NCI-H1436 treated with DMSO at 0.1 percent for 48 hours (cell line): ENCODE results near the gene RORC.

Source experiments
- DNase-seq: peaks from one replicate; lab custom pipeline; 2025; lab: John Stamatoyannopoulos, UW

RORC gene

GRCh38 chr1:151825751-151826660 is 5.6 kb downstream of the RORC start:
- no peak for DNase-seq

- DNase-seq = no peak
These were observed 6.4 kb downstream of the RORC start for GRCh38 chr1:151825204-151825603.

GRCh38 chr1:151823175-151823574 is 8.4 kb downstream of the RORC start:
- no peak for DNase-seq

- no peak for DNase-seq
These were observed 9.2 kb downstream of the RORC start for GRCh38 chr1:151822404-151822803.

- DNase-seq = no peak
These were observed 10.7 kb downstream of the RORC start for GRCh38 chr1:151820940-151821339.

GRCh38 chr1:151819976-151820623 is 11.5 kb downstream of the RORC start:
- no peak for DNase-seq

GRCh38 chr1:151819227-151819835 is 12.3 kb downstream of the RORC start:
- no peak for DNase-seq

GRCh38 chr1:151817353-151817730 is 14.3 kb downstream of the RORC start:
- DNase-seq = no peak

GRCh38 chr1:151816548-151817352 is 14.9 kb downstream of the RORC start:
- DNase-seq = no peak

- no peak for DNase-seq
These were observed 15.8 kb downstream of the RORC start for GRCh38 chr1:151815716-151816327.

- no peak for DNase-seq
These were observed 16.5 kb downstream of the RORC start for GRCh38 chr1:151814971-151815545.

- no peak for DNase-seq
These were observed 17.2 kb downstream of the RORC start for GRCh38 chr1:151814426-151814825.

- no peak for DNase-seq
These were observed 18.2 kb downstream of the RORC start for GRCh38 chr1:151813271-151813977.

- no peak for DNase-seq
These were observed 20.4 kb downstream of the RORC start for GRCh38 chr1:151811181-151811580.

- DNase-seq = no peak
These were observed 21.5 kb downstream of the RORC start for GRCh38 chr1:151809985-151810556.

- DNase-seq = no peak
These were observed 22.2 kb downstream of the RORC start for GRCh38 chr1:151809290-151809984.

GRCh38 chr1:151807766-151808165 is 23.8 kb downstream of the RORC start:
- DNase-seq = no peak

- DNase-seq = no peak
These were observed 24.5 kb downstream of the RORC start for GRCh38 chr1:151807131-151807530.

- DNase-seq = no peak
These were observed 25.4 kb downstream of the RORC start for GRCh38 chr1:151806170-151806569.
